Dermis microvascular lymphatic vessel endothelial cell (primary cell): ENCODE data around the gene HBG2. TPM values are rescaled to one million over a fixed set of nuclear protein-coding genes. Genes with fewer than 3 reads are reported as not detected.
A peak's percentile ranks its signal among the peaks of the same experiment; 100 is the strongest.

ENCODE experiments used
- DNase-seq, 2 donors: peaks; one replicate each; pipeline versions ENCODE4 v3.0.0 to v3.0.0-alpha.2; 2010; ENCODE audit warnings: low read depth in 2 of 2
- total RNA-seq: library from RNA; depleted of rRNA; stranded (reverse); fragments of >200 nt; gene quantifications from 2 replicates; pipeline ENCODE4 v1.2.1, GENCODE V29; 2014

The HBG2 gene
- total RNA-seq, 1 donor from 2014 or later, result not detected

- no peak for DNase-seq
Measured at GRCh38 chr11:5231111-5231510, 23.5 kb downstream of the HBG2 start.

- no peak for DNase-seq
Measured at GRCh38 chr11:5230266-5230665, 24.3 kb downstream of the HBG2 start.

DNA sequence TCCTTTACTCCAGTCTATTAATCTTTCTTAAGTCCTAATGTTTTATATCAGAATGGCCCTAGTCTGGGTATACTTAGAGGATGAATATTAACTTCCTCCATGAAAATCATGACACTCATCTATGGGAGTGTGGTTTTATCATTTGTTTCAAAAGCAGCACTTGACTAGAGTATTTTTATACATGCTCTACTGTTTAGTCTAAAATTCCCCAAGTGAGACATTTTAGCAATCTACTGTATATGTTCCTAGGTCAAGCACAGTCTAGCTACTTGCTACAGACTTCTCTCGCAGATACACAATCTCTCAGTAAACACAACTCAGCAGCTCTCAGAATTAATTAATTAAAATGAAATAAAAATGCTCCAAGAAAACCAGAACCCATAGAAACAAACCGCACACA, 24.8 kb downstream of the HBG2 start:
- DNase-seq, result no peak

- no peak for DNase-seq
Measured at GRCh38 chr11:5229356-5229755, 25.2 kb downstream of the HBG2 start.

DNA sequence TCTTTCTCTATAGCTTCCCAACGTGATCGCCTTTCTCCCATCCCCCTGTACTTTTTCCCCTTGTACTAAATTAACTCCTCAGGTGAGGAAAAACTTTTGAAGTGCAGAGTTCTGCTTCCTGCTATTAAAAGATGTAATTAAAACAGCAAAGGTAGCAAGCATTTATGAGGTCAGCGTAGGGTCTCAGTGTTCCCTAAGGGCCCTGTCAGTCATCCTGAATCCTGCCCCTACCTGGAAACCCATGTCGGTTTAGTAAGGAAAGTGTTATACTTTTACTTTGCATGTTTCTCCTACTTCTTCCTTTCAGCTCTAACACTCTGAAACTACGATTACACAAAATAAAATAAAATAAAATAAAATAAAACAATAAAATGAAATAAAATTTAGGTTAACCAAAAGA, 26.5 kb downstream of the HBG2 start:
- DNase-seq, result no peak

DNA sequence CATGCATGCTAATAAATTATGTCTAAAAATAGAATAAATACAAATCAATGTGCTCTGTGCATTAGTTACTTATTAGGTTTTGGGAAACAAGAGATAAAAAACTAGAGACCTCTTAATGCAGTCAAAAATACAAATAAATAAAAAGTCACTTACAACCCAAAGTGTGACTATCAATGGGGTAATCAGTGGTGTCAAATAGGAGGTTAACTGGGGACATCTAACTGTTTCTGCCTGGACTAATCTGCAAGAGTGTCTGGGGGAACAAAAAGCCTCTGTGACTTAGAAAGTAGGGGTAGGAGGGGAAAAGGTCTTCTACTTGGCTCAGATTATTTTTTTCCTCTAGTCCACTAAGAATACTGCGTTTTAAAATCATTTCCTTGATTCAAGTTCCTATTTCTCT, 26.9 kb downstream of the HBG2 start:
- no peak for DNase-seq

DNA sequence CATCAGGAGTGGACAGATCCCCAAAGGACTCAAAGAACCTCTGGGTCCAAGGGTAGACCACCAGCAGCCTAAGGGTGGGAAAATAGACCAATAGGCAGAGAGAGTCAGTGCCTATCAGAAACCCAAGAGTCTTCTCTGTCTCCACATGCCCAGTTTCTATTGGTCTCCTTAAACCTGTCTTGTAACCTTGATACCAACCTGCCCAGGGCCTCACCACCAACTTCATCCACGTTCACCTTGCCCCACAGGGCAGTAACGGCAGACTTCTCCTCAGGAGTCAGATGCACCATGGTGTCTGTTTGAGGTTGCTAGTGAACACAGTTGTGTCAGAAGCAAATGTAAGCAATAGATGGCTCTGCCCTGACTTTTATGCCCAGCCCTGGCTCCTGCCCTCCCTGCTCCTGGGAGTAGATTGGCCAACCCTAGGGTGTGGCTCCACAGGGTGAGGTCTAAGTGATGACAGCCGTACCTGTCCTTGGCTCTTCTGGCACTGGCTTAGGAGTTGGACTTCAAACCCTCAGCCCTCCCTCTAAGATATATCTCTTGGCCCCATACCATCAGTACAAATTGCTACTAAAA, 27.8 kb downstream of the HBG2 start, which contains the start of gene HBB:
Gene HBB, minus strand, starts transcription at position 340 of the 579 bp plus-strand sequence. Its CDS starts 50 bp downstream, at position 290.
- no peak for DNase-seq

DNA sequence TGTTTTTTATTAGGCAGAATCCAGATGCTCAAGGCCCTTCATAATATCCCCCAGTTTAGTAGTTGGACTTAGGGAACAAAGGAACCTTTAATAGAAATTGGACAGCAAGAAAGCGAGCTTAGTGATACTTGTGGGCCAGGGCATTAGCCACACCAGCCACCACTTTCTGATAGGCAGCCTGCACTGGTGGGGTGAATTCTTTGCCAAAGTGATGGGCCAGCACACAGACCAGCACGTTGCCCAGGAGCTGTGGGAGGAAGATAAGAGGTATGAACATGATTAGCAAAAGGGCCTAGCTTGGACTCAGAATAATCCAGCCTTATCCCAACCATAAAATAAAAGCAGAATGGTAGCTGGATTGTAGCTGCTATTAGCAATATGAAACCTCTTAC, 29.1 kb downstream of the HBG2 start:
- DNase-seq, result no peak

- DNase-seq, result no peak
Measured at GRCh38 chr11:5224538-5225479, 29.8 kb downstream of the HBG2 start.

DNA sequence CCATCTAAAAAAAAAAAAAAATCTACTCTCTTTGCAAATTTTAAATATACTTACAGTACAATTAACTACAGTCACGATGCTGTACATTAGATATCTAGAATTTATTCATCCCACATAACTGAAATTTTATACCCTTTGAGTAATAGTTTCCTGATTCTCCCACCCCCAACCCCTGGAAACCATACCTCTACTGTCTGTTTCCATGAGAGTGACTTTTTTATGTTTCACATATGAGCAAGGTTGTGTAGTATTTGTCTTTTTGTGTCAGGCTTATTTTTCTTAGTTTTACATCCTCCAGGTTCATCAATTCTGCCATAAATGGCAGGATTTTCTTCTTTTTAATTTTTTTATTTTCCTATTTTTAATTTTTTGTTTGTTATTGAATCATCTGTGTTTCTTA, 30.9 kb downstream of the HBG2 start:
- no peak for DNase-seq

- no peak for DNase-seq
Measured at GRCh38 chr11:5223146-5223545, 31.4 kb downstream of the HBG2 start.

DNA sequence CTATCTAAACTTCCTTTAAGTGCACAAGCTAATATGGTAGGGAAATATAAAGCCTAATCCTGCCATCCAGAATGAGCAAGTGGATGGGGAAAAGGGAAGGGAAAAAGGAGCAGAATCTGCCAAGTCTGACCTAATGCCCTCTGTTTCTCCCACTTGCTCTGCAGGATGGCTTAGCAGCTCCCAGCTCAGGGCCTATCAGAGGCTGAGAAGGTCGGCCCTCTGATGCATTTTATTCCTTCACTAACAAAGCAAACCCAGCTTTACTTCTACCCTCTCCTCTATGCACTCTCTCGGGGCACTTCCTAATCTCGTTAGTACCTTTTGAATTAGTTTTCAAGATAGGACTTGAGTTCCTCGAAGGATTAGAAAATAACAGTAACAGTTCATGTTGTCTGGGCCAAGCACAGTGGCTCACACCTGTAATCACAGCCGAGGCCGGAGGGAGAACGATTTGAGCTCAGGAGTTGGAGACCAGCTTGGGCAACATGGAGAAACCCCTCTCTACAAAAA, 44.1 kb downstream of the HBG2 start:
- DNase-seq, result no peak

DNA sequence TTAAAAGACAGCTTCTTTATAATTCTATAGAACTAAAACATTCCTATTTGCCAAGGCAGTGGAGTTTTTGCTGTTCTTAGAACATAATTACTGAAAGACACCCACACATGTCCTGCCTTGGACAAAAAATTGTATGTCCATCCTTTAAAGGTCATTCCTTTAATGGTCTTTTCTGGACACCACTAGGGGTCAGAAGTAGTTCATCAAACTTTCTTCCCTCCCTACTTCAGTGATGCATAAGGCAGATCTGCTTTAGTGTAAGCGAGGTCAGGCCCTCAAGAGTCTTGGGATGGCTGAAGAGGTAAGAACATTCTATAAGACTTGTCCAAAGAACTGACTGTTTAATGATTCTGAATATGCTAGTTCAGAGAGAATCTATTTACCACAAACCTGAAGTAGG, 49.8 kb downstream of the HBG2 start:
- DNase-seq, result peak; percentile 24 to 69

- no peak for DNase-seq
Measured at GRCh38 chr11:5203366-5203765, 51.2 kb downstream of the HBG2 start.

Other genes with a start within 250 kb of the HBG2 start
- gene OR52J3, start 208.3 kb downstream of the HBG2 start, total RNA-seq, result not detected in 2 replicates
- gene OR52E2, start 195.2 kb downstream of the HBG2 start, total RNA-seq, result not detected in 2 replicates
- not detected in 2 replicates for gene OR52E1, start 185.2 kb downstream of the HBG2 start, total RNA-seq
- gene OR52A5, start 116.4 kb downstream of the HBG2 start, total RNA-seq, result not detected in 2 replicates
- not detected in 2 replicates for gene OR52A1, start 100.0 kb downstream of the HBG2 start, total RNA-seq
- not detected in 2 replicates for gene OR51V1, start 54.1 kb downstream of the HBG2 start, total RNA-seq
- gene HBB, start 27.7 kb downstream of the HBG2 start, total RNA-seq, result not detected in 2 replicates
- not detected in 2 replicates for gene HBD, start 20.3 kb downstream of the HBG2 start, total RNA-seq
- gene HBG1, start 4.9 kb downstream of the HBG2 start, total RNA-seq, result not detected in 2 replicates
- not detected in 2 replicates for gene HBE1, start 15.2 kb upstream of the HBG2 start, total RNA-seq
- gene OR51B4, start 47.2 kb upstream of the HBG2 start, total RNA-seq, result not detected in 2 replicates
- gene OR51B2, start 69.5 kb upstream of the HBG2 start, total RNA-seq, result not detected in 2 replicates
- not detected in 2 replicates for gene OR51B5, start 88.7 kb upstream of the HBG2 start, total RNA-seq
- gene OR51B6, start 96.7 kb upstream of the HBG2 start, total RNA-seq, result not detected in 2 replicates
- gene OR51M1, start 129.0 kb upstream of the HBG2 start, total RNA-seq, result not detected in 2 replicates
- gene OR51Q1, start 167.3 kb upstream of the HBG2 start, total RNA-seq, result not detected in 2 replicates
- 0.13 TPM in 1 of 2 replicates, not detected in the other for gene OR51I1, start 186.7 kb upstream of the HBG2 start, total RNA-seq
- gene OR51I2, start 194.5 kb upstream of the HBG2 start, total RNA-seq, result not detected in 2 replicates
- gene OR52D1, start 233.9 kb upstream of the HBG2 start, total RNA-seq, result not detected in 2 replicates